Stimulated activated CD8-positive, alpha-beta memory T cell treated with anti-CD3 and anti-CD28 coated beads, Interleukin-7, amount 100 ng/mL, for 48 hours (primary cell): ENCODE data around the gene LAYN.

Experiments
- DNase-seq, 2 donors: peaks; one replicate each; pipeline ENCODE4 v3.0.0-alpha.2; 2020; ENCODE audit warnings: low read depth in 1 of 2; ENCODE audit errors: extremely low read depth in 1 of 2

The LAYN gene

DNA sequence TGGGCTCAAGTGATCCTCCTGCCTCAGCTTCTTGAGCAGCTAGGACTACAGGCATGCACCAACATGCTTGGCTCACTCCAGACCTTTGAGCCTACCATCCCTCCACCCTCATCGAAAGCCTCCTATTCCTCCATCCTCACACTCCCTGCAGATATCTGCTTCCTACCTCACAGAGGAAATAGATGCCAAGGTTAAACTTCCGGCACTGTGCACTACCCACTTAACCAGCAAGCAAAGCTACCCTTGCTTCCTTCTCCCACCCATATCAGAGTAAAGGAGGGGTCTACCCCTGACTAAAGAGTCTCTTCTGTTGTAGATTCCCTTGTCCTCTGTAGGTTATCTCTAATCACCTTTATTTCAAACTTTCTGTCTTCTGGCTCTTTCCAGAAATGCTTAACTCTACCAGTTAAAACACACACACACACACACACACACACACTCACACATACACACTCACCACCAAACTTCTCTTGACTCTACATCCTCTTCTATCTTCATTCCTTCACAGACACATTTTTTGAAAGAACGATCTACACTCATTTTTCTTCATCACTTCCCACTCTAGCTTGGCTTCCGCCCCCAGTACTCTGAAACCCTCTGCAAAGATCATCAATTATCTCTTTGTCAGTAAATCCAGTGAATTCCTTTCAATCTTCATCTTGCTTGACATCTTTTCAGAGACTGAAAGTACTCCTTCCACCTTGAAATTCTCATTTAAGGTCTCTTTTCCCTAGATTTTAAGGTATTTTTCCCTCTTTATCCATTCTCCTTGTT lies 50.9 kb downstream of the LAYN start:
- no peak for DNase-seq

DNA sequence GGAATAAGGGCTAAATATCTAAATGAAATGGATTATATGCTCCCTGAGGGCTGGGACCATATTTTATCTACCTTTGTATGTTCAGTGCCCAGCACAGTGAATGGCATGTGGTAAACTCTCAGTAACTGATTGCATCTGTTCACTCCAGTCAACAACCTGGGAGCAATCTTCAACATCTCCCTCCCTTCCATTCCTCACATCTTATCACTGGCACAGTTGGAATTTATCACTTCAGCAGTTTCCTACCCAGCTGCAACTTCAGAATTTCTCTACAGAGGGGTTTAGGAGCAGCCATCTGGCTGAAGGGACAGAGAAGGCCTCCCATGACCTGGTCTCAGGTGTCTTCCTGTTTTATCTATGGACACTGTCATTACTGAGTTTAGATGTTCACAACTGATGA lies 52.0 kb downstream of the LAYN start:
- DNase-seq: no peak

DNA sequence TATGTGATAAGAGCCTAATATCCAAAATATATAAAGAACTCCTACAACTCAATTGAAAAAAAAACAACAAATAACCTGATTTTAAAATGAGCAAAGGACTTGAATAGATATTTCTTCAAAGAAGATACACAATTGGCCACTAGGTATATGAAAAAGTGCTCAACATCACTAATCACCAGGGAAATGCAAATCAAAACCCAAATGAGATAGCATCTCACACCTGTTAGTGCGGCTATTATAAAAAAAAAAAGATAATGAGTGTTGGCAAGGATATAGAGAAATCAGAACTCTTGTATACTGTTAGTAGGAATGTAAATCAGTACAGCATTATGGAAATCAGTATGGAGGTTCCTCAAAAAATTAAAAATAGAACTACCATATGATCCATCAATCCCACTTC lies 55.8 kb downstream of the LAYN start:
- no peak for DNase-seq

DNA sequence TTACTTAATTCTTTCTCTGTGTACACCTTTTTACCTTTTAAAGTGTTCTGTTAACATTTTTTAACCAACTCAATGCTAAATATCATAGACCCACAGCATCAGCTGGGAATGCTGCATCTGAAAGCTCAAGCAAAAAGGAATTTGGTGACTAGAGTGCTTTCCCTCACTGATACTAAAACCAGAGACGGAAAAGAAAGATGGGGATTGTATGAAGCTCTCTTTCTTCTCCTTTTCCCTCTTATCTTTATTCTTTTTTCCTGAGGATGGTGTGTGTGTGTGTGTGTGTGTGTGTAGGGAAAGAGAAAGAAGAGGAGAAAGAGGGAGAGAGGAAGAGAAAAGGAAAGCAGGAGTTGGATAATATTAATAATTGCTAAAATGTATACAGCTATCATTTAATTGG lies 57.6 kb downstream of the LAYN start:
- no peak for DNase-seq

DNA sequence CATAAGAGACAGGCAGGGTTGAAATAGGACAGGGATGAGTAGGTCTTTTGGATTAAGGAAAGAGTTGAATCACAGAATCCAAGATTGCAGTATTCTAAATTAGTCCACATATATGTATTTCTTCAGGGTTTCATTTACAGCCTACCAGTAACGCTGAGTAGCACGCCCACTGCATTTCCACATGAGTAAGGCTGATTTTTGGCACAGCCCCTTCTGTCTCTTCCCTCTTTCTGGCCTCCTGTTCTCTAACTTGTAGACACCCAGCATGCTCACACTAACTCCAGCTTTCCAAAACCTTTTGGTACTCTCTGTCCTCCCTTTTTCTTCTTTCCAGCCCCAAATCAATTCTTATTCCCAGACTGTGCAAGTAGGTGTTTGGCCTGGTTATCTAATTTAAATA lies 58.0 kb downstream of the LAYN start:
- no peak for DNase-seq

DNA sequence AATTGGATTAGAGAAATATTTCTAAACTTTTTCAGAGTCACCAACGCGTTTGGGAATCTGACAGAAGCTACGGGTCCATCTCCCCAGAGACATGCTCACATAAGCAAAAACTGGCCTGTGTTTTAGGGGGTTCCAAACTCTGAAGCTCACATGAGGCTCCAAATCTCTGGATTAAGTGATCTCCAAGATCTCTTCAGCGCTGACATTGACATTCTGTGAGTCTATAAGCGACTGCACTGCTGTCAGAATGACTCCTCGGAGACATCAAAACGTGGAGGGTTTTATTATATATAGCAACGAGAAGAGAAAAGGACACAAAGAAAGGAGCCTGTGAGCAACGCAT lies 61.1 kb downstream of the LAYN start:
- no peak for DNase-seq

DNA sequence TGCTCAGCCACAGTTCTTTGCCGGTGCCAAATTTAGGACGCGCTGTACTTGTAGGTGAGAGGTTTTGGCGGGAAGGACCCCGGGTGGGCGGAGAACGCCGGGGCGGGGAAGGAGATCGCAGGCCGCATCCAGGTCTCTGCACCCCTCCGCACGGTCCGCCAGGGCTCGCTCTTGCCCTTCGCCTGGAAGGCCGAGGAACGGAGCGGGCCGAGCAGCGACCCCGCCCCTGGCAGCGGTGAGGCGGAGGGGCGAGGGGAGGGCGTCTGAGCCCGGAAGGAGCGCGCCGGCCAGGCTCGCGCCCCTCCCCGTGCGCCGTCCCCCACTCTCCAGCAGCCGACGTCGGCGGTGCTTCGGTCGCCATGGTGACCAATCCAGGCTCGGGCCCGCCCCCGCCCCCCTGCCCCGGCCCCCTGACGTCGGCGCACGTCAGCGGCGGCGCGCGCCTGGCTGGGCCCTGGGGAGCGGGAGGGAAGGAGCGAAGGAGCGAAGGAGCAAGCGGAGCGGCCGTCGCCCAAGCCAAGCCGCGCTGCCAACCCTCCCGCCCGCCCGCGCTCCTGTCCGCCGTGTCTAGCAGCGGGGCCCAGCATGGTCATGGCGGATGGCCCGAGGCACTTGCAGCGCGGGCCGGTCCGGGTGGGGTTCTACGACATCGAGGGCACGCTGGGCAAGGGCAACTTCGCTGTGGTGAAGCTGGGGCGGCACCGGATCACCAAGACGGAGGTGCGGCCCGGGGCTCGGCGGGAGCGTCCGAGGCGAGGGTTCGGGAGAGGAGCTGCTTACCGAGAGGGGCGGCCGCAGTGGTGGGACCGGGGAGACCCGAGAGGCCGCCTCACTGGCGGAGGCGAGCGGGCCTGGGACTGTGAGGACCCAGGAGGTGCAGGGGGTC lies 61.7 kb downstream of the LAYN start, which contains the start of gene SIK2:
Gene SIK2, plus strand, starts transcription at position 471 of the 886 bp plus-strand sequence. Its CDS starts 115 bp downstream, at position 586.
- DNase-seq: peak; percentile 89 to 92

DNA sequence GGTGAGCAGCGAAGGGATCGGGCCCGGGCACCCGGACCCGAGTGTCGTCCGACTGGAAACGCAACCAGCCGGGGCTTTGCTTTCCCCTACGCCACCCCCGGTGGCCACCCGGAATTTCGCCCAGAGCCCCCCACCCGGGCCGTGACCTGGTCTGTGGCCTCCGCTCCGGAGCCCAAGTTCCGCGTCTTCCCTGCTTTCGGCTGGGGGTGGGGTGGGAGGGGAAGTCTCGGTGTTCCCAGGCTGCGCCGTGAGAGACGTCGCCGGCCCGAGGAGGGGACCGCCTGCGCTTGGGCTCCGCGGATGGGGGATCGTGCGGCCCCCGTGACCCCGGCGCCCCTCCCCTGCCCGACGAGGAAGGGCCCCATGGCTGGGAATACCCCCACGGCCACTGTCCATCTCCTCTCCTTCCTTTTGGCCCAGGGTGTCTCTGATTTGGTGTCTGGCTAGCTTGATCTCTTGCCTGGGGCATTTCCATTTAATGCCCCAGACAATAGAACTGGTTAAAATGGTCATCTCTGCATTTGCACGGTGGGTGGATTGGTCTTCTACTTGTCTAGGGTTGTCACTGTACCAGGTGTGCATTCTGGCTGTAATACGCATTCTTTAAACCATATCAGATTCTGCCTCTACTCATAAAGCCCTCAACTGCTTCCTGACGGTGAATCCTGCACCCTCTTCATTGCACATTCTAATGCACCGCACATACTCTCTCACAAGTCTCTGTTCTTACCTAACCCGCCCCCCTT lies 62.5 kb downstream of the LAYN start:
- no peak for DNase-seq

DNA sequence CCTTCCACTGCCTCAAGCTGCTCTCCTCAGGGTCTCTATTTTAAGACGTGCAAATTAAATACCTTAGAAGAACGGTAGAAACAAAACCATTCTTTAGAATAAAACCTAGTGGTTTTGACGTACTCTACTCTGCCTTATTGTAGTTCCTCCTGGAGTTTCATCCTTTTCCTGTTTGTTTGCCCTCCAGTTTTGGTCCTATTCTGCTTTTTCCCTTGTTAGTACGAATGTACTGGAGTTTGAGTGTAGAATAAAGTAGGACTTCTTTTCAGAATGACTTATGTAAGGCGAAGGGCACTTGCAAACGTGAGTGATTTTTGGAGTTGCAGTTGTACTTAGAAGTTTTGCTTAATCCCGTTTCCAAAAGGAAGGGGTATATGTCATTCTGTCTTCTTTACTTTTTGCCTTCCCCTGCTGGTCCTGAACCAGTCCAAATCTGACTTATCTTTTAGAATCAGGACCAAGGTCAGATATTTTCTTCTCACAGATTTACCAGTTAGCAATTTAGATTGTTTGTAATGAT lies 63.2 kb downstream of the LAYN start:
- DNase-seq: no peak

DNA sequence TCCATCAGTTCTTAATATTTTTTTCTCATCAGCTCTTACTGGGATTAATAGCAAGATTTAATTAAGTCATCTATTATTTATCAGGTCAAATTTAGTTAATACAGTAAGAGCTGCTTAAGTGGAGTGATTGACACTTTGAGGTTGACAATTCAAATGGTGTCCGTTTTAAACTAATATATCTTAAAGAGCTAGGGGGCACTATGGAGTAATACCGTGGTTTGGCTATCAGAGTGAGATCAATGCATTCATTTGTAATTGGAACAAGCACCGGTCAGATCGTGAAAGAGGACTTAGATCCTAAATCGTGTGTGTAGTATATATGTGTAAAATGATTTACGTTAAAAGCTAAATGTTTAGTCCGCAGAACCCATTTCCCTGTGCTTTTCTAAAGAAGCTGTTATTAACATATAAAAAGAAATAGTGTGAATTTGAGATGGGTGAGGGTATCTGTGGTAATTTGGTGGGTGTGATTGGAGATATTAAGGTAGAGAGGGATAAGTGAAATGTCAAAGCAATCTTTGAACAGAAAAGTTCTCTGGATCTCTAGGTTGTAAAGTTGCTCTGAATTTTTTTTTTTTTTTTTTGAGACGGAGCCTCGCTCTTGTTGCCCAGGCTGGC lies 64.0 kb downstream of the LAYN start:
- DNase-seq: no peak

DNA sequence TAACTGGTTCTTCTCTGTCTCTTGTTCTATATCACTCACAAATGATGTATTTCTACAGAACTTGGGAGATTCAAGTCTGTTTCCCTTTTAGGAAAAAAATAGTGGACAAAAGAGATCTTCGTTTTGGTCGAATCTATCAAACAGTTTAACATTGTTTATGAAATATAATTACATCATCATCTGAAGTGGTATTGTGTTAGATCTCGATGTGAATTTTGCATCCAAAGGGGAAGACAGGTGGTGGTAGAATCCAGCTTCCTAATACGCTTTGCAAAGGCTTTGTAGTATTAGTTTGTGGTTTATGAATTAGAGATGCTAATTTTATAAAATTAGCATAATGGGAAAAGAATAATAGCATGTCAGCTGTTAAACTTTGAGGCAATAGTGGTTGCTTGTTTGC lies 65.2 kb downstream of the LAYN start:
- DNase-seq: no peak

DNA sequence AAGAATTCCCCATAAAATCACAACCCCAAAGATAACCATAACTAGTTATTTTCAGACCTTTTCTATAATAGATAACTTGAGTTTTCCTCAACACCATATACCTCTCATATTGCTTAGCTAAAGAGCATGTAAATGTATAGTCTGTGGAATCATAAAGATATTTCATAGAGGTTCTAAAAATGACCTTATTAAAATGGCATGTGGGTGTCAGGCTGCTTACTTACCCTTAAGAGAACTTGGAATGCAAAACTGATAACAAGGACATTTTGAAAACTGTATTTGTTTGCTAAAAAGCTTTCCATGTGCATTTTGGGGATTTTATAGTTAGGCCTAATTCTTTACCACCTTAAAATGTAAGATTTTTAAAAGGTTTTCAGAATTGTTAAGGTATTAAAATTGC lies 66.5 kb downstream of the LAYN start:
- no peak for DNase-seq

DNA sequence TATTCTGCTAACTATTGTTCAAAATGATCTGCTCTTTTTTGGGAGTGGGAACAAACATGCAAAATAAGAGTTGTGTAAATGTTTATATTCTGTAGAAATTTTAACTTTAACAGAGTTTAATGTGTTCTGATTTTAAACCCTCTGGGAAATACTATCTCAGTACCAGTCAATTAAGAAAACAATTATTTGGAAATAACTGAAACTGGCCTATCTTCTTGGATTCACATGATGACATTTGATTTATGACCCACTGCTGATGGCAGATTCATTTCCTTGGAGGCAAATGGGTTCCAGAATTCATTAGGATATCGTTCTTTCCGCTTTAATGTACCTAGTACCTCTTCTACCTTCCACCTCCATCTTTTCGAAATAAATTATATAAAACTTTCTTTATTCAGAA lies 67.2 kb downstream of the LAYN start:
- no peak for DNase-seq
